Panc1 (cell line): Measurements from ENCODE around the gene CD274. TPM values are rescaled to one million over a fixed set of nuclear protein-coding genes. Genes with fewer than 3 reads are reported as not detected.

ENCODE experiments used
- ATAC-seq: fragments of 200-7000 bp; cut with Tn5 transposase; 2 replicates; pipeline ENCODE4 v1.9.1; 2020; ENCODE audit warnings: mild to moderate bottlenecking, moderate library complexity
- BruUV-seq: library from RNA; stranded (reverse); fragments of 400-500 nt; replicated peaks from 2 replicates; lab custom pipeline; 2021; lab: Mats Ljungman, UMichigan
- CTCF ChIA-PET: fragments of 300-600 bp; sonication (Branson Sonifier 250); formaldehyde crosslinking; loops from one replicate; lab custom pipeline; 2022; ENCODE audit warnings: antibody characterized with exemption; lab: Charles Lee
- POLR2A ChIA-PET: fragments of 300-600 bp; sonication (Branson Sonifier 250); formaldehyde crosslinking; loops from one replicate; lab custom pipeline; 2022; ENCODE audit warnings: antibody characterized with exemption; lab: Charles Lee
- DNase-seq: peaks from one replicate; pipeline ENCODE4 v3.0.0-alpha.2; 2010; ENCODE audit warnings: low read depth, low spot score
- H3K27ac ChIP-seq: 2 replicates; pipeline ENCODE4 v1.5.1; 2011; ENCODE audit warnings: mild to moderate bottlenecking, low read length, inconsistent platforms
- H3K27me3 ChIP-seq: fragments of 200-500 bp; sonication (Bioruptor generic); 2 replicates; pipeline ENCODE4 v1.6.0; 2014; ENCODE audit warnings: low read length, inconsistent platforms; ENCODE audit not compliant: control insufficient read depth, insufficient read depth
- H3K36me3 ChIP-seq: fragments of 200-500 bp; sonication (Bioruptor generic); 2 replicates; pipeline ENCODE4 v1.5.1; 2014; ENCODE audit warnings: inconsistent platforms, mild to moderate bottlenecking, low read length, moderate library complexity; ENCODE audit not compliant: control insufficient read depth, insufficient read depth
- H3K4me1 ChIP-seq: 2 replicates; pipeline ENCODE4 v1.5.1; 2011; ENCODE audit warnings: inconsistent platforms, mild to moderate bottlenecking, low read length, moderate library complexity; ENCODE audit not compliant: control insufficient read depth, insufficient read depth
- H3K4me3 ChIP-seq, 2 experiments: 2 replicates each; pipeline ENCODE4 v1.5.1; 2011 to 2012; ENCODE audit warnings: low read depth in 2 of 2, low read length in 2 of 2, mild to moderate bottlenecking in 2 of 2, inconsistent platforms in 1 of 2, moderate library complexity in 1 of 2
- H3K9me3 ChIP-seq: fragments of 200-500 bp; sonication (Bioruptor generic); 2 replicates; pipeline ENCODE4 v1.5.1; 2014; ENCODE audit warnings: low read depth, mild to moderate bottlenecking, inconsistent platforms, low read length, moderate library complexity; ENCODE audit not compliant: control insufficient read depth, insufficient read depth
- CTCF ChIP-seq: fragments of 450-650 bp; IDR thresholded peaks from 2 replicates; pipeline ENCODE4 v1.5.1; 2017; ENCODE audit warnings: mild to moderate bottlenecking
- POLR2AphosphoS5 ChIP-seq: IDR thresholded peaks from 2 replicates; pipeline ENCODE4 v1.6.1; 2012; ENCODE audit warnings: mild to moderate bottlenecking, low read depth, low read length, moderate library complexity
- REST ChIP-seq, 2 experiments: IDR thresholded peaks; 2 replicates each; pipeline ENCODE4 v1.6.1; 2011 to 2012; ENCODE audit warnings: low read depth in 2 of 2, control low read depth in 1 of 2, low read length in 1 of 2, mild to moderate bottlenecking in 1 of 2, moderate library complexity in 1 of 2; ENCODE audit not compliant: insufficient read depth in 1 of 2
- SIN3A ChIP-seq: IDR thresholded peaks from 2 replicates; pipeline ENCODE4 v1.6.1; 2012; ENCODE audit warnings: low read depth, mild to moderate bottlenecking, low read length, moderate library complexity, borderline replicate concordance; ENCODE audit not compliant: insufficient read depth
- TCF7L2 ChIP-seq: IDR thresholded peaks from 2 replicates; pipeline ENCODE4 v1.6.1; 2011; ENCODE audit warnings: mild to moderate bottlenecking, low read depth, low read length, inconsistent platforms
- in situ Hi-C: cut with HindIII; loops from 2 replicates; pipeline ENCODE4 v1.10.0; 2016; ENCODE audit warnings: low sequenced_read_pairs, low pct_unique_long_range_greater_than_20kb
- intact Hi-C: fragments of 100-400 bp; cut with micrococcal nuclease; formaldehyde crosslinking; loops from one replicate; pipeline ENCODE4 v1.10.0; 2022; ENCODE audit not compliant: unreplicated experiment
- total RNA-seq: library from RNA; stranded (reverse); gene quantifications from one replicate; pipeline ENCODE4 v1.2.1, GENCODE V29; 2021; ENCODE audit not compliant: unreplicated experiment

The CD274 gene
- total RNA-seq, 1 experiment from 2014 or later: 0.21 TPM

- no peaks in the 10 kb centered on the region for H3K36me3 ChIP-seq
- no peak for ATAC-seq
- BruUV-seq: no TSS peak
- in situ Hi-C loops (no loop called here), intact Hi-C loops (no loop called here)
- no peaks in the 10 kb centered on the region for H3K27me3 ChIP-seq
- H3K4me1 ChIP-seq: no peaks in the 10 kb centered on the region
- no peaks in the 10 kb centered on the region for H3K9me3 ChIP-seq
- ChIA-PET CTCF (no interaction called here), POLR2A (no interaction called here)
- H3K27ac ChIP-seq: no peak overlapping the region
- TF ChIP-seq CTCF (no peak), SIN3A (no peak), TCF7L2 (no peak), REST (IDR thresholded peaks at IDR 0.05; ENCODE audit: insufficient read depth in 1 of 2, low read depth in 2 of 2, low read length in 1 of 2) (no peak), POLR2AphosphoS5 (no peak)
- no peak overlapping the region for H3K4me3 ChIP-seq
- DNase-seq: no peak
Observed at GRCh38 chr9:5455181-5455580, 4.8 kb downstream of the CD274 start.

GRCh38 chr9:5459289-5459829 is 9.0 kb downstream of the CD274 start:
- intact Hi-C loops (no loop called here), in situ Hi-C loops (no loop called here)
- H3K27me3 ChIP-seq: no peaks in the 10 kb centered on the region
- no peaks in the 10 kb centered on the region for H3K4me1 ChIP-seq
- H3K9me3 ChIP-seq: no peaks in the 10 kb centered on the region
- no peak overlapping the region for H3K27ac ChIP-seq
- no peak overlapping the region for H3K4me3 ChIP-seq
- no peaks in the 10 kb centered on the region for H3K36me3 ChIP-seq
- BruUV-seq: no TSS peak
- ATAC-seq: no peak
- ChIA-PET CTCF (no interaction called here), POLR2A (no interaction called here)
- TF ChIP-seq TCF7L2 (no peak), CTCF (no peak), SIN3A (no peak), POLR2AphosphoS5 (no peak), REST (IDR thresholded peaks at IDR 0.05; ENCODE audit: insufficient read depth in 1 of 2, low read depth in 2 of 2, low read length in 1 of 2) (no peak)
- no peak for DNase-seq
